ENCODE measurements around the gene GNAT1.
"Not testable (repeated sequence)": the region's sequence is repeated elsewhere in the genome, so short reads cannot be mapped to it uniquely, and the experiment has no call there.

Gene GNAT1

GRCh38 chr3:50243543-50243895 lies 52.1 kb downstream of the GNAT1 start:
- DNase-seq: no peak

- not testable (repeated sequence) for DNase-seq
Observed at GRCh38 chr3:50244813-50245212, 53.4 kb downstream of the GNAT1 start.

GRCh38 chr3:50245251-50245745 lies 53.9 kb downstream of the GNAT1 start:
- DNase-seq: no peak

DNA sequence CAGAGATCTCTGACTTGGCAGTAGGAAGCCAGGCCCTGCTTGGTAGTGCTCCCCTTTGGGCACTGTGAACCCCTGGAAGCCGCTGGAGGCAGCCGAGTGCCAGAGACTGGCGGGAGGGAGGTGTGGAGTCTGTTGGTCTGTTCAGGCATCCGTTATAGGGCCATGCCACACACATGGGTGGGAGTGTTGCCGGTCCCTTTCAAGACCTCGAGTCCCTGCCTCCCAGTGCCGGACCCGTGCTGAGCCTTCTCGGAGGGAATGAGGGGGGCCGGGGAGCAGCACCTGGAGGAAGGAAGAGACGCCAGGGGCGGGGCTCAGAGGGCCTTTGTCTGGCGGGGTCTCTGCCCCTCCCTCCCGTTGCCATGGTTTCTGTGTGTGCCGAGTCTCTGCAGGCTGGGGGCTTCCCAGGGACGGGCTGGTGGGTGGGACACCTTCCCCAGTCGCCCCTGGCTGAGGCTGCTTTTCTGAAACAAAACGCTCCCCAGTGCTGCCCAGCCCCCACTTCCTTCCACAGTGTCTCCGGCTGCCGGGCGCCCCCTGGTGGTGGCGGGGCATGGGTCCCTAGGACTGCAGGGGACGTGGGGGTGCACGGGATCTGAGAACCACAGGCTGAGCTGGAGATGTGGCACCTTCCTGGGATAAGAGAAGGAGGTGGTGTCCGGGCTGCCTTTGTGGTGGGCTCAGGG lies 54.6 kb downstream of the GNAT1 start:
- DNase-seq: peak; percentile 86

DNA sequence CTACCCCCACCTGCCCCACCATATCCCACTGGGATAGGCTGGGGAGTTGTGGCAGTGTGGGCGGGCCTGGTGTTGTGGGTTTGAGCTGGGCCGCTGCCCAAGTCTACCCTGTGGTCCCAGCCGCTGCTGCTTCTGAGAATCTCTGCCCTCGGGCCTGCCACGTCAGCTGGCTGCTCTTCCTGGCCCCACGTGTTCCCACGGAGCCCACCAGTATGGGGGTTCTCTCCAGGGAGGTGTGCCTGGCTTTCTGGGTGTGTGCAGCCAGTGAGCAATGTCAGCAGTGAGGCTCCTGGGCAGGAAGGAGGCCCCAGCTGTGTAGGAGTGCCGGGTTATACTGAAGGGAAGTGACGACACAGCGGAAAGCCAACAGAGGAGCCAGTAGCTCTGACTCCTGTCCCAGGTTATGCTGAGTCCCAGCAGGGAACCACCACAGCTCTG lies 55.1 kb downstream of the GNAT1 start:
- DNase-seq: peak; percentile 54
